Gastroesophageal sphincter (tissue), 3 donors: ENCODE results near the gene GDPD3.

ENCODE experiments used
- CTCF ChIP-seq, 4 experiments: fragments of 200-600 bp in 2 of 4; fragments of 450-650 bp in 2 of 4; sonication (generic) in 1 of 4; IDR thresholded peaks; one replicate each; pipeline ENCODE4 v1.5.1; 2017 to 2019; ENCODE audit warnings: antibody characterized with exemption in 4 of 4, mild to moderate bottlenecking in 2 of 4, moderate library complexity in 2 of 4
- EP300 ChIP-seq: sonication (generic); formaldehyde crosslinking; IDR thresholded peaks from one replicate; pipeline ENCODE4 v1.6.1; 2017; ENCODE audit warnings: antibody characterized with exemption, mild to moderate bottlenecking
- POLR2A ChIP-seq, 2 donors: fragments of 450-650 bp; IDR thresholded peaks; one replicate each; pipeline ENCODE4 v1.6.1; 2017; ENCODE audit warnings: antibody characterized with exemption in 2 of 2, mild to moderate bottlenecking in 2 of 2, moderate library complexity in 1 of 2
- POLR2AphosphoS5 ChIP-seq: sonication (generic); formaldehyde crosslinking; IDR thresholded peaks from one replicate; pipeline ENCODE4 v1.6.1; 2017; ENCODE audit warnings: antibody characterized with exemption

GRCh38 chr16:30112197-30113030, 923 bp downstream of the GDPD3 start:
- TF ChIP-seq CTCF (IDR thresholded peaks at IDR 0.05) (peak in 3 of 4 experiments; percentile 53 to 77 (median 70)), POLR2A (IDR thresholded peaks at IDR 0.05) (no peak), EP300 (no peak), POLR2AphosphoS5 (no peak)
